Endodermal cell (in vitro differentiated cells): ENCODE data around the gene C20orf144. TPM values are rescaled to one million over a fixed set of nuclear protein-coding genes. Genes with fewer than 3 reads are reported as not detected.

Experiments used
- DNase-seq: peaks from one replicate; pipeline ENCODE4 v3.0.0-alpha.2; 2017
- H3K27ac ChIP-seq: 2 replicates; pipeline ENCODE4 v1.5.1; 2013; ENCODE audit warnings: mild to moderate bottlenecking, low read depth, low read length, moderate library complexity
- H3K27me3 ChIP-seq: 2 replicates; pipeline ENCODE4 v1.6.1; 2013; ENCODE audit warnings: mild to moderate bottlenecking, low read length, moderate library complexity; ENCODE audit not compliant: insufficient read depth, control insufficient read depth, poor library complexity, severe bottlenecking
- H3K36me3 ChIP-seq: 2 replicates; pipeline ENCODE4 v1.7.0; 2013; ENCODE audit warnings: mild to moderate bottlenecking, low read length, moderate library complexity; ENCODE audit not compliant: control insufficient read depth, insufficient read depth
- H3K4me1 ChIP-seq: one replicate; pipeline ENCODE4 v1.7.0; 2013; ENCODE audit warnings: low read length; ENCODE audit not compliant: control insufficient read depth, insufficient read depth
- H3K4me3 ChIP-seq: 2 replicates; pipeline ENCODE4 v1.5.1; 2013; ENCODE audit warnings: mild to moderate bottlenecking, low read length, moderate library complexity
- H3K9ac ChIP-seq: 2 replicates; pipeline ENCODE4 v1.6.1; 2013; ENCODE audit warnings: mild to moderate bottlenecking, low read length, moderate library complexity; ENCODE audit not compliant: poor library complexity, severe bottlenecking; ENCODE audit errors: extremely low read depth
- H3K9me3 ChIP-seq: 2 replicates; pipeline ENCODE4 v1.6.1; 2013; ENCODE audit warnings: mild to moderate bottlenecking, low read length, moderate library complexity; ENCODE audit not compliant: control insufficient read depth
- H3K27ac Mint-ChIP-seq: 2 replicates; pipeline ENCODE4 v1.8.0; 2020; ENCODE audit warnings: mixed read lengths
- H3K27me3 Mint-ChIP-seq: 2 replicates; pipeline ENCODE4 v1.8.0; 2021; ENCODE audit warnings: mild to moderate bottlenecking, mixed read lengths; ENCODE audit not compliant: insufficient read depth
- H3K36me3 Mint-ChIP-seq: 2 replicates; pipeline ENCODE4 v1.8.0; 2020; ENCODE audit warnings: low read depth, mixed read lengths
- H3K4me1 Mint-ChIP-seq: 2 replicates; pipeline ENCODE4 v1.8.0; 2020; ENCODE audit warnings: mixed read lengths
- H3K4me3 Mint-ChIP-seq: 2 replicates; pipeline ENCODE4 v1.8.0; 2020; ENCODE audit warnings: mild to moderate bottlenecking, moderate library complexity, mixed read lengths
- H3K9me3 Mint-ChIP-seq: 2 replicates; pipeline ENCODE4 v1.8.0; 2020; ENCODE audit warnings: mild to moderate bottlenecking, mixed read lengths
- CTCF ChIP-seq: fragments of 200-600 bp; sonication (generic); conservative IDR thresholded peaks from 2 replicates; pipeline ENCODE4 v1.5.0; 2021; ENCODE audit warnings: antibody characterized with exemption, mild to moderate bottlenecking
- WGBS, 2 experiments: methylation state at CpG; one replicate each; pipeline versions ENCODE4 v1.1.5 to v1.1.7; 2013; ENCODE audit warnings: missing lambda C conversion rate in 2 of 2, mixed read lengths in 1 of 2; ENCODE audit not compliant: insufficient coverage in 1 of 2, insufficient read length in 1 of 2; 5-methylcytosine and 5-hydroxymethylcytosine counted together
- total RNA-seq, 2 donors: library from RNA; stranded (reverse); fragmentation: NEBNext Ultra II Directional in 1 of 2; extraction: Animal tissue kit (Norgen Biotek cat#: 25700) in 1 of 2; gene quantifications; 2 replicates in 1 of 2; 3 replicates in 1 of 2; pipeline ENCODE4 v1.2.1, GENCODE V29; 2021

C20orf144 gene
- total RNA-seq, 2 donors from 2014 or later: 0.44 TPM; not detected in 1

GRCh38 chr20:33656010-33656782 lies 5.9 kb upstream of the C20orf144 start:
- peaks cover 6% of the 10 kb centered on the region for H3K36me3 ChIP-seq
- H3K4me3 Mint-ChIP-seq: no peak overlapping the region
- DNase-seq: peak; percentile 28
- 93 to 94% methylated on average over 8 to 10 of the region's 10 CpGs for WGBS, 2 experiments
- peak overlapping the region; percentile 13 for H3K27ac Mint-ChIP-seq
- H3K27me3 Mint-ChIP-seq: no peaks in the 10 kb centered on the region
- no peak overlapping the region for H3K9ac ChIP-seq
- H3K27me3 ChIP-seq: no peaks in the 10 kb centered on the region
- TF ChIP-seq CTCF: no peak
- H3K4me1 ChIP-seq: peaks cover 3% of the 10 kb centered on the region
- no peaks in the 10 kb centered on the region for H3K9me3 ChIP-seq
- H3K27ac ChIP-seq: no peak overlapping the region
- H3K9me3 Mint-ChIP-seq: no peaks in the 10 kb centered on the region
- H3K4me3 ChIP-seq: no peak overlapping the region
- peaks cover 14% of the 10 kb centered on the region for H3K36me3 Mint-ChIP-seq
- peaks cover 14% of the 10 kb centered on the region for H3K4me1 Mint-ChIP-seq

GRCh38 chr20:33656783-33657703 lies 5.1 kb upstream of the C20orf144 start:
- H3K4me1 ChIP-seq: peaks cover 3% of the 10 kb centered on the region
- H3K4me3 ChIP-seq: no peak overlapping the region
- Mint-ChIP-seq H3K27me3 (no peaks in the 10 kb centered on the region), H3K36me3 (peaks cover 14% of the 10 kb centered on the region), H3K27ac (no peak overlapping the region), H3K4me1 (peaks cover 14% of the 10 kb centered on the region), H3K4me3 (no peak overlapping the region), H3K9me3 (no peaks in the 10 kb centered on the region)
- 90 to 98% methylated on average over 7 to 17 of the region's 17 CpGs for WGBS, 2 experiments
- H3K9me3 ChIP-seq: no peaks in the 10 kb centered on the region
- peaks cover 6% of the 10 kb centered on the region for H3K36me3 ChIP-seq
- H3K27me3 ChIP-seq: no peaks in the 10 kb centered on the region
- TF ChIP-seq CTCF: no peak
- H3K9ac ChIP-seq: no peak overlapping the region
- DNase-seq: no peak
- H3K27ac ChIP-seq: no peak overlapping the region

- Histone ChIP-seq H3K9me3 (no peaks in the 10 kb centered on the region), H3K4me3 (no peak overlapping the region), H3K9ac (no peak overlapping the region), H3K27me3 (no peaks in the 10 kb centered on the region), H3K27ac (no peak overlapping the region), H3K4me1 (peaks cover 3% of the 10 kb centered on the region), H3K36me3 (peaks cover 6% of the 10 kb centered on the region)
- no peak for TF ChIP-seq CTCF
- Mint-ChIP-seq H3K9me3 (no peaks in the 10 kb centered on the region), H3K27me3 (no peaks in the 10 kb centered on the region), H3K36me3 (peaks cover 14% of the 10 kb centered on the region), H3K4me3 (no peak overlapping the region), H3K4me1 (peaks cover 16% of the 10 kb centered on the region), H3K27ac (no peak overlapping the region)
- no peak for DNase-seq
- 93 to 100% methylated on average over 3 to 12 of the region's 12 CpGs for WGBS, 2 experiments
Observed at GRCh38 chr20:33657704-33658095, 4.4 kb upstream of the C20orf144 start.
